H1 (cell line): ENCODE measurements around the gene KMT2E. TPM values are rescaled to one million over a fixed set of nuclear protein-coding genes. Genes with fewer than 3 reads are reported as not detected.

Experiments
- BRCA1 ChIP-seq: IDR thresholded peaks from 2 replicates; pipeline ENCODE4 v1.6.1; 2012; ENCODE audit warnings: low read depth, low read length, improper control_type of control experiment
- CHD1 ChIP-seq: IDR thresholded peaks from 2 replicates; pipeline ENCODE4 v1.6.1; 2012; ENCODE audit warnings: low read depth, low read length, improper control_type of control experiment
- CHD2 ChIP-seq: IDR thresholded peaks from 2 replicates; pipeline ENCODE4 v1.6.1; 2012; ENCODE audit warnings: low read length, improper control_type of control experiment
- CREB1 ChIP-seq: IDR thresholded peaks from 2 replicates; pipeline ENCODE4 v1.6.1; 2012; ENCODE audit warnings: inconsistent platforms
- GTF2F1 ChIP-seq: IDR thresholded peaks from 2 replicates; pipeline ENCODE4 v1.6.1; 2012; ENCODE audit warnings: low read depth, low read length, improper control_type of control experiment, borderline replicate concordance
- PHF8 ChIP-seq: fragments of 200-600 bp; sonication (generic); conservative IDR thresholded peaks from 2 replicates; pipeline ENCODE4 v1.7.1; 2012; ENCODE audit warnings: low read depth, mild to moderate bottlenecking, inconsistent platforms, low read length, moderate library complexity
- POU5F1 ChIP-seq: IDR thresholded peaks from 2 replicates; pipeline ENCODE4 v1.6.1; 2011; ENCODE audit warnings: low read depth, mild to moderate bottlenecking, low read length, moderate library complexity
- RBBP5 ChIP-seq: IDR thresholded peaks from 2 replicates; pipeline ENCODE4 v1.7.1; 2012; ENCODE audit warnings: low read depth, mild to moderate bottlenecking, inconsistent platforms, low read length, moderate library complexity, borderline replicate concordance
- SAP30 ChIP-seq: fragments of 300-600 bp; sonication (generic); IDR thresholded peaks from 2 replicates; pipeline ENCODE4 v1.7.1; 2012; ENCODE audit warnings: low read length, moderate library complexity, mild to moderate bottlenecking, inconsistent platforms; ENCODE audit not compliant: insufficient read depth, insufficient replicate concordance
- SIRT6 ChIP-seq: IDR thresholded peaks from one replicate; pipeline ENCODE4 v1.7.1; 2012; ENCODE audit warnings: low read length, inconsistent platforms
- polyA plus RNA-seq, 7 experiments: library from polyadenylated mRNA; depleted of rRNA in 3 of 7; stranded (reverse) in 5 of 7; unstranded in 2 of 7; fragments of >200 nt in 5 of 7; fragments of 200-250 nt in 2 of 7; gene quantifications; 1 replicate in 5 of 7; 2 replicates in 1 of 7; 4 replicates in 1 of 7; pipeline versions ENCODE4 v1.2.1 to v1.2.3, GENCODE V29; 2011 to 2013; ENCODE audit warnings: missing spikeins in 2 of 7, mixed read lengths in 2 of 7
- total RNA-seq: library from RNA; stranded (reverse); fragmentation: NEBNext Ultra II Directional; extraction: Animal tissue kit (Norgen Biotek cat#: 25700); gene quantifications from 2 replicates; pipeline ENCODE4 v1.2.1, GENCODE V29; 2021

The KMT2E gene
- total and polyA plus RNA-seq, 2 of the 8 experiments (the other 6 are each of a cell fraction or from before 2014, with no cell fraction given) = 10.9 to 45.0 TPM

DNA sequence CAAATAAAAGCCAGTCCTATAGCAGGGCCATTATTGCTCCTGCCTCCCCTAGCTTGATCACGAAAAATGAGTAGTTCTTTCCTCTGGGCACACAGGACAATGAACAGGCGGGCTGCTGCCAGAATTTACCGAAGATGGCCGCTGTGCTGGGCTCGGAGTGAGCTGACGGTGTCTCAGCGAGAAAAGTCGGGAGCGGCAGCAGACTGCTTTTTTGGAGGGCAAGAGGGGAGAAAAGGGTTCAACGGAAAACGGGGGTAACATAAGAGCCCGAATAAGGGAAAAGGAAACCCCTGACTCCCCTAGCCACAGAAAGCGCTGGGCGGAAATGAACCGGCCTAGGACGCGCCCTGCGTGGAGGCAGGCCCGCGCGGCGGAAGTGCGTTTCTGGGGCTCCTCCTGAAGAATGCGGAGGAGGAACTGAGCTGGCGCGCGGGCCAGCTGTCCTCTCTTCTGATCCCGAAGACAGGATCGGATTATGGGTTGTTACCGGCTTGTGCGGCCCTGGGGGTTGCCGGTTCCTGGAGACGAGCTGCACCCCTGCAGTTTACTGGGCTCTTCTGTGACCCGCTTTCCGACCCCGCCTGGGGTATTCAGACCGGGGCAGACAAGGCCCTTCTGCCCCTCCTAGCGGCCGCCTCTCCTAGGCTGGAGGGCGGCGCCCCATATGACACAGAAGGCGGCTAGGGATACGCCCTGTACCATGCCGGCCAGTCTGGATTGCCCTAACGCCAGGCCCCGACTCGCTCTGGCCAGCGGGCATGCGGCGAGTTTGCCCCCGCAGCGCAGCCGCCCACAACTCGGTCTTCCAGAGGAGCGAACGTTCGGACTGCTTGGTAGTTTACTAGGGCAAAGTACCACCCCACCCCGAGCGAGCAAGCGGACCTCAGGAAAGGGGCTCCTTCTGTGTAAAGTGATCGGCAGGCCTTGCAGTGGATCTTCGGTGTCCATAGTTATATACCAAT lies 30.1 kb upstream of the KMT2E start (continued):
- no peak; the same call in 1 of the 2 replicates for TF ChIP-seq CHD1
- TF ChIP-seq CREB1 = peak; percentile 91
- TF ChIP-seq RBBP5 = no peak; the same call in 1 of the 2 replicates
- TF ChIP-seq SAP30 = no peak
- no peak for TF ChIP-seq CHD2
- no peak for TF ChIP-seq GTF2F1
- peak; percentile 79; the same call in 1 of the 2 replicates for TF ChIP-seq PHF8
- TF ChIP-seq SIRT6 = no peak
- TF ChIP-seq BRCA1 = no peak
- no peak for TF ChIP-seq POU5F1
